Epidermal melanocyte (primary cell): ENCODE data around the gene BBS5.

Experiments
- DNase-seq: peaks from one replicate; pipeline ENCODE4 v3.0.0; 2011; ENCODE audit warnings: low spot score; ENCODE audit not compliant: insufficient read length

BBS5 gene

DNA sequence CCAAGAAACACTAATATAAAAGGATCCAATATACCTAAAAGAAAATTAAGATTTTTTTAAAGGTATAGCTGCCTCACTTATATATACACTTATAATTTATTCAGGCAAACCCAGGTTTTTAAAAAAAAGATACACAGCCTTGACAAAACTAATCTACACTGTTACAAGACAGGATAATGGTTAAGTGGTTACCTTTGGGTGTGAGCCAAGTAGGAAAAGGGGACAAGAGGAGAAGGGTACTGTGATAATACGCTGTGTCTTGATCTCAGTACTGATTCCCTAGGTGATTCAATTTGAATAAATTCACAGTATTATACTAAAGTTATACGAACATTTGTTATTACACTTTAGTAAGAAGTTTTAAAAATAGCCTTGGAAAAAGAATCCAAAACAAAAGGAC is 60.9 kb downstream of the BBS5 start:
- DNase-seq: no peak

- no peak for DNase-seq
Observed at GRCh38 chr2:169542433-169542832, 63.1 kb downstream of the BBS5 start.

DNA sequence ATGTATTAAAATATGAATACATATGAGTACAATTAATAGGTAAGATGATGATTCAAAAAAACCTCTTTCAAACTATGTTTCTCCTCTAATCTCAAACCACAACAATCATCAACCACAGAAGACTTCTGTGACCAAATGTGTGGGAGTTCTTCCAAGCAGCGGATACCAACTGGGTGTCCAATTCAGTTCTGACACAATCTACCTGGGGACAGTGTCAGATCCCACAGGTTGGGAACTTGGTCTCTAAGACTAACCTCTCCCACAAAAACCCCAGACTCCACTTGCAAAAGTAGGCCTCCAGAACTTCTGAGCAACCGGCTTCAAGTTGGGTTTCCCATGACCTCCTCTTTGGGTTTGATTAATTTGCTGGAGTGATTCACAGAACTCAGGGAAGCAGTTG is 67.5 kb downstream of the BBS5 start:
- DNase-seq: no peak
